ENCODE data around the gene CCDC167.

The CCDC167 gene

GRCh38 chr6:37459981-37460800, 39.5 kb downstream of the CCDC167 start:
- no peak for DNase-seq

GRCh38 chr6:37456816-37457560, 42.7 kb downstream of the CCDC167 start:
- H3K14ac ChIP-seq (ENCODE audit: low read length) = no peak overlapping the region
- no peak overlapping the region for H3K4me2 ChIP-seq (ENCODE audit: low read length)
- no peaks in the 10 kb centered on the region for H3K9me3 ChIP-seq (ENCODE audit: insufficient read depth, low read depth, low read length)
- no peaks in the 10 kb centered on the region for H3K27me3 ChIP-seq (ENCODE audit: insufficient read depth, low read length)
- no peak for DNase-seq
- WGBS (ENCODE audit: extremely low coverage, insufficient coverage, insufficient read length) = no CpG with 5 or more reads among the region's 6 CpGs
- no peak overlapping the region for H2BK5ac ChIP-seq (ENCODE audit: low read depth, low read length, poor library complexity)
- H4K91ac ChIP-seq (ENCODE audit: low read depth, low read length) = no peak overlapping the region
- no peak overlapping the region for H2BK12ac ChIP-seq (ENCODE audit: low read length)
- H3K18ac ChIP-seq (ENCODE audit: low read length) = no peak overlapping the region
- H3K36me3 ChIP-seq (ENCODE audit: control insufficient read depth in 1 of 2, insufficient read depth in 2 of 2, low read length in 2 of 2) = peaks cover 8 to 36% of the 10 kb centered on the region in 2 experiments
- no peak overlapping the region for H3K4ac ChIP-seq (ENCODE audit: low read depth, low read length)
- no peak overlapping the region for H3K23ac ChIP-seq (ENCODE audit: low read length)
- no peak overlapping the region for H2AFZ ChIP-seq (ENCODE audit: insufficient read depth, low read length, poor library complexity)
- H3K4me3 ChIP-seq (ENCODE audit: low read depth, low read length) = no peak overlapping the region
- H3K4me1 ChIP-seq (ENCODE audit: control insufficient read depth in 1 of 2, insufficient read depth in 2 of 2, low read length in 2 of 2) = peaks cover 0 to 3% of the 10 kb centered on the region in 2 experiments
- no peak overlapping the region for H3K27ac ChIP-seq (ENCODE audit: low read depth, low read length)
- H2BK120ac ChIP-seq (ENCODE audit: insufficient read depth, low read length, poor library complexity) = no peak overlapping the region
- H3K79me2 ChIP-seq (ENCODE audit: control insufficient read depth, insufficient read depth, low read length, poor library complexity) = no peaks in the 10 kb centered on the region
- no peak overlapping the region for H3K9ac ChIP-seq (ENCODE audit: low read length)
- no peak overlapping the region for H2AK5ac ChIP-seq (ENCODE audit: low read length)
- H3K79me1 ChIP-seq (ENCODE audit: low read length) = no peaks in the 10 kb centered on the region
- H4K12ac ChIP-seq (ENCODE audit: low read depth, low read length) = no peak overlapping the region
- H4K8ac ChIP-seq (ENCODE audit: low read depth, low read length) = no peak overlapping the region

More at GRCh38 chr6:37459981-37460800, 39.5 kb downstream of the CCDC167 start:
- H3K79me1 ChIP-seq (ENCODE audit: low read length) = no peaks in the 10 kb centered on the region
- H3K23ac ChIP-seq (ENCODE audit: low read length) = no peak overlapping the region
- H3K4me3 ChIP-seq (ENCODE audit: low read depth, low read length) = no peak overlapping the region
- H3K27ac ChIP-seq (ENCODE audit: low read depth, low read length) = no peak overlapping the region
- no CpG with 5 or more reads among the region's 5 CpGs for WGBS (ENCODE audit: extremely low coverage, insufficient coverage, insufficient read length)
- peaks cover 13 to 39% of the 10 kb centered on the region in 2 experiments for H3K36me3 ChIP-seq (ENCODE audit: control insufficient read depth in 1 of 2, insufficient read depth in 2 of 2, low read length in 2 of 2)
- H4K91ac ChIP-seq (ENCODE audit: low read depth, low read length) = no peak overlapping the region
- H2AK5ac ChIP-seq (ENCODE audit: low read length) = no peak overlapping the region
- no peak overlapping the region for H3K18ac ChIP-seq (ENCODE audit: low read length)
- no peaks in the 10 kb centered on the region for H3K9me3 ChIP-seq (ENCODE audit: insufficient read depth, low read depth, low read length)
- H2BK12ac ChIP-seq (ENCODE audit: low read length) = no peak overlapping the region
- H3K4me1 ChIP-seq (ENCODE audit: control insufficient read depth in 1 of 2, insufficient read depth in 2 of 2, low read length in 2 of 2) = no peaks in the 10 kb centered on the region
- H2BK5ac ChIP-seq (ENCODE audit: low read depth, low read length, poor library complexity) = no peak overlapping the region
- H3K14ac ChIP-seq (ENCODE audit: low read length) = no peak overlapping the region
- H2AFZ ChIP-seq (ENCODE audit: insufficient read depth, low read length, poor library complexity) = no peak overlapping the region
- no peak overlapping the region for H4K12ac ChIP-seq (ENCODE audit: low read depth, low read length)
- H3K79me2 ChIP-seq (ENCODE audit: control insufficient read depth, insufficient read depth, low read length, poor library complexity) = no peaks in the 10 kb centered on the region
- no peaks in the 10 kb centered on the region for H3K27me3 ChIP-seq (ENCODE audit: insufficient read depth, low read length)
- H3K4me2 ChIP-seq (ENCODE audit: low read length) = no peak overlapping the region
- H2BK120ac ChIP-seq (ENCODE audit: insufficient read depth, low read length, poor library complexity) = no peak overlapping the region
- H4K8ac ChIP-seq (ENCODE audit: low read depth, low read length) = no peak overlapping the region
- no peak overlapping the region for H3K4ac ChIP-seq (ENCODE audit: low read depth, low read length)
- no peak overlapping the region for H3K9ac ChIP-seq (ENCODE audit: low read length)

- Histone ChIP-seq H3K18ac (ENCODE audit: low read length) (no peak overlapping the region), H3K27ac (ENCODE audit: low read depth, low read length) (no peak overlapping the region), H3K4me3 (ENCODE audit: low read depth, low read length) (no peak overlapping the region), H4K8ac (ENCODE audit: low read depth, low read length) (no peak overlapping the region), H3K79me1 (ENCODE audit: low read length) (no peaks in the 10 kb centered on the region), H3K14ac (ENCODE audit: low read length) (no peak overlapping the region), H3K36me3 (ENCODE audit: control insufficient read depth in 1 of 2, insufficient read depth in 2 of 2, low read length in 2 of 2) (peaks cover 4 to 32% of the 10 kb centered on the region in 2 experiments), H2BK120ac (ENCODE audit: insufficient read depth, low read length, poor library complexity) (no peak overlapping the region), H3K4ac (ENCODE audit: low read depth, low read length) (no peak overlapping the region), H3K9me3 (ENCODE audit: insufficient read depth, low read depth, low read length) (no peaks in the 10 kb centered on the region), H3K23ac (ENCODE audit: low read length) (no peak overlapping the region), H3K27me3 (ENCODE audit: insufficient read depth, low read length) (no peaks in the 10 kb centered on the region), H2AFZ (ENCODE audit: insufficient read depth, low read length, poor library complexity) (no peak overlapping the region), H3K79me2 (ENCODE audit: control insufficient read depth, insufficient read depth, low read length, poor library complexity) (no peaks in the 10 kb centered on the region), H3K9ac (ENCODE audit: low read length) (no peak overlapping the region), H2BK12ac (ENCODE audit: low read length) (no peak overlapping the region), H2BK5ac (ENCODE audit: low read depth, low read length, poor library complexity) (no peak overlapping the region), H2AK5ac (ENCODE audit: low read length) (no peak overlapping the region), H4K91ac (ENCODE audit: low read depth, low read length) (no peak overlapping the region), H4K12ac (ENCODE audit: low read depth, low read length) (no peak overlapping the region), H3K4me2 (ENCODE audit: low read length) (no peak overlapping the region), H3K4me1 (ENCODE audit: control insufficient read depth in 1 of 2, insufficient read depth in 2 of 2, low read length in 2 of 2) (peaks cover 0 to 8% of the 10 kb centered on the region in 2 experiments)
- no CpG with 5 or more reads among the region's 6 CpGs for WGBS (ENCODE audit: extremely low coverage, insufficient coverage, insufficient read length)
- no peak for DNase-seq
These were observed 43.6 kb downstream of the CCDC167 start for GRCh38 chr6:37456126-37456525.

- Histone ChIP-seq H3K23ac (ENCODE audit: low read length) (no peak overlapping the region), H3K9ac (ENCODE audit: low read length) (no peak overlapping the region), H3K4me3 (ENCODE audit: low read depth, low read length) (no peak overlapping the region), H2BK120ac (ENCODE audit: insufficient read depth, low read length, poor library complexity) (no peak overlapping the region), H4K8ac (ENCODE audit: low read depth, low read length) (no peak overlapping the region), H3K27me3 (ENCODE audit: insufficient read depth, low read length) (no peaks in the 10 kb centered on the region), H2AK5ac (ENCODE audit: low read length) (no peak overlapping the region), H4K12ac (ENCODE audit: low read depth, low read length) (no peak overlapping the region), H2AFZ (ENCODE audit: insufficient read depth, low read length, poor library complexity) (no peak overlapping the region), H3K4me1 (ENCODE audit: control insufficient read depth in 1 of 2, insufficient read depth in 2 of 2, low read length in 2 of 2) (peaks cover 0 to 8% of the 10 kb centered on the region in 2 experiments), H4K91ac (ENCODE audit: low read depth, low read length) (no peak overlapping the region), H3K18ac (ENCODE audit: low read length) (no peak overlapping the region), H2BK12ac (ENCODE audit: low read length) (no peak overlapping the region), H3K4ac (ENCODE audit: low read depth, low read length) (no peak overlapping the region), H3K36me3 (ENCODE audit: control insufficient read depth in 1 of 2, insufficient read depth in 2 of 2, low read length in 2 of 2) (peaks cover 2 to 26% of the 10 kb centered on the region in 2 experiments), H3K4me2 (ENCODE audit: low read length) (no peak overlapping the region), H2BK5ac (ENCODE audit: low read depth, low read length, poor library complexity) (no peak overlapping the region), H3K27ac (ENCODE audit: low read depth, low read length) (no peak overlapping the region), H3K79me1 (ENCODE audit: low read length) (no peaks in the 10 kb centered on the region), H3K79me2 (ENCODE audit: control insufficient read depth, insufficient read depth, low read length, poor library complexity) (no peaks in the 10 kb centered on the region), H3K9me3 (ENCODE audit: insufficient read depth, low read depth, low read length) (no peaks in the 10 kb centered on the region), H3K14ac (ENCODE audit: low read length) (no peak overlapping the region)
- DNase-seq = no peak
- WGBS (ENCODE audit: extremely low coverage, insufficient coverage, insufficient read length) = no CpG with 5 or more reads among the region's 8 CpGs
These were observed 45.1 kb downstream of the CCDC167 start for GRCh38 chr6:37454420-37455140.

Data from trophoblast cell (in vitro differentiated cells and primary cell).